Stimulated activated CD8-positive, alpha-beta memory T cell treated with anti-CD3 and anti-CD28 coated beads, Interleukin-7, amount 100 ng/mL, for 24 hours (primary cell): ENCODE results near the gene SETBP1.
A peak's percentile ranks its signal among the peaks of the same experiment; 100 is the strongest.

ENCODE experiments used
- DNase-seq: peaks from one replicate; pipeline ENCODE4 v3.0.0-alpha.2; 2020; ENCODE audit warnings: low read depth

Gene SETBP1

GRCh38 chr18:44817831-44818473 is 137.3 kb downstream of the SETBP1 start:
- DNase-seq: no peak

GRCh38 chr18:44818668-44819403 is 138.1 kb downstream of the SETBP1 start:
- DNase-seq: no peak

- no peak for DNase-seq
Measured at GRCh38 chr18:44819944-44820510, 139.3 kb downstream of the SETBP1 start.

DNA sequence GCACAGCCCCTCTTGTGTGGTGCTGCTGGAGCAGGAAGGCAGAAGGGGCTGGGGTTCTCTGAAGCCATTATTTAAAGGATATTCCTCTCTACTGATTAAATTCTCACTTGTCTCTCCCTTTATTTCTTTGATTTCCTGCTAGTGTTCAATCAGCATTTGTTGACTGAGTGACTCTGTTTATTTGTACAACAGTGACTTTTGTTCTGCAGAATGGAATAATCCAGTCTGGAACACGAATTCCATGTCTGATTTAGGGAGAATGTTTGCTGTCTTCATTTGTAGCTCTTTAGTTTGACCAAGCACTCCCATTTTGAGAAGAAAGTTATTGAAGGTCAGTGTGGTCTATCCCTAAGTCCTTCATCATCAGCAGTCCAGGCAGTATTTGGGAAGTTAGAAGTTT is 141.2 kb downstream of the SETBP1 start:
- no peak for DNase-seq

GRCh38 chr18:44823286-44823685 is 142.6 kb downstream of the SETBP1 start:
- DNase-seq: no peak

GRCh38 chr18:44823782-44824181 is 143.1 kb downstream of the SETBP1 start:
- no peak for DNase-seq

DNA sequence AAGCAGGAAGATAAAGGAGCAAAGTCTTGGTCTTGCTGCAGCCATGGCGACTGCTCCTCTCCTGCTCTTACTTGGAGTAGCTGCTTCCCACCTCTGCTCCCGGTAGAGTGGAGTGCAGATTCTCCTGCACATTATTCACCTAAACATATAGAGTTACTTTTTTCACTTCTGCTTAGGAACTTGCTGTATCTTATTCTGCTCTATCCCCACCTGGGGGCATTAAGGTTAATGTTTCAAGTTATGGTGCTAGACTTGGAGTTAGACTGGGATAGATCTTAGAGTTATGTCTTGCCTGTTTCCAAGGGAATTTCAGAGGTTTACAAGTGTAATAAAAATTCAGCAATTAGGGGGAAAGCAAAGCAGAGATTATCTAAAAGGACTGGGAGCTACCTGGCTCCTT is 144.2 kb downstream of the SETBP1 start:
- DNase-seq: no peak

DNA sequence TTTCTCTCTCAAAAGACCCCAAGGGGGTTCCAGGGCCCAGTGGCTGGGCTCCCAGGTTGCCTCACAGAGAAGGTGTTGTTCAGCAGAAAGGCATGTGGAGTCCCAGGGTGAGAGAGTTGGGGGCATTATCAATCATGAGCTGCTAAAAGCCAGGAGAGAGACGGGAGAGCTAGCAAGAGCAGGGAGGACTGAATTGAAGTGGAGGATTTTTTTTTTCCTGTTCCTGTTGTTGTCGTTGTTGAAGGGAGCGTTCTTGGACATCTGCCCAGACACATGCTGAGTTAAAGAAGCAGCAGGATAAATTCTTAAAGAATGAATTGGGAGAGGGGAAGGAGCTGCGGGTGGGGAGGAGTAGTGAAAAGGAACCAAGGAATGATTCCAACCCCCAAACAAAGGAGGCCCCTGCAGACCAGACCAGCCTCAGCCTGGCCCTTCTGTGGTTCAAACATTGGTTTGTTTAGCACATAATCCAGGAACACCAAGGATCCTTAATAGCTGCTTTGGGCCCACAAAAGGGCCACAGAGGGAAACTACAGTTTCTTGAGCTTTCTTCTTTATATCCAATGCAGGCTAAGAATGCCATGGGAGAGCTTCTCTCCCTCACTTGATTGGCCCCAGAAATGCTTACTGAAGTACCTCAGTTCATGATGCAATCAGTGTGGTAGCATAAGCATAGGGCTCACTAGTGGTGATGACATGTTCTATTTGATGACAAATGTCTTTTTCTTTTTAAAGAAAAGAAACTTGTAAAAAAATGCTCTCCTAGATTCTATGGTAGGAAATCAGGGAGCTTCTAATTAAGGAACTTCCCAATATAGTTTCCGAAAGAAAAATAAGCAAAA is 146.0 kb downstream of the SETBP1 start:
- no peak for DNase-seq

DNA sequence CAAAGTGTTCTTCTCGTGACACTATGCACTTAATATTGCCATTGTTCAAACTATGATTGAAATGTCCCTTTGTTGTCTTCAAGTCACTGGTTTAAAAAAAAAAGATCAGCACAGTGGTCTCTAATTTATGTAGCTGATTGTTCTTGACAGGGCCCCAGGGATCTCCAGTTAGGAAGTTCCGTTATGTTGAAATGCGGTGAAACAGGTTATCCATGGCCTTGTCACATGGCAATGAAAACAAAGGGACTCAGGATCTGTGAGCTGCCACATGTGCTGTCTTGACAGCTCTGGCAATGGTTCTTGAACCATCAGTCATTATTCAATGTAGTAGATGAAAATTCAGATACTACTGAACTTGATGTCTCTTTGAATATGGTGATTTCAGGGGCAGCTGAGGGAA is 147.4 kb downstream of the SETBP1 start:
- no peak for DNase-seq

DNA sequence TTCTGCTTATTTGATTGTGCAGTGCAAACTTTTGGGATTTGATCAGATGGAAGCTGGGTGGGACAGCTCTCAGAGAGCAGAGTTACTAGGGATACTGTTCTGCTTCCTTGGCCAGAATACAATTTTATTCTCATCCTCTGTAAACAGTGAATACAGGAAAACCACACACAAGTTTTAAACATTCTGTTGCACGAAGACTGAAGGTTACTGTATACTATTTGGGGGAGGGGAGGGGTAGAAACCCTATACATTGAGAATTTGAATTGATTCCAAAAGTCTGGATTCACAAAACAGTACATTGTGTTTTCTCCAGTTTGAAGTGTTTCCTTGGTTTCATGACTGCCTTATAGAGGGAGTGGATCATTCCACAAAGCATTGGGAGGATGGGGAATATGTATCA is 149.9 kb downstream of the SETBP1 start:
- DNase-seq: no peak

DNA sequence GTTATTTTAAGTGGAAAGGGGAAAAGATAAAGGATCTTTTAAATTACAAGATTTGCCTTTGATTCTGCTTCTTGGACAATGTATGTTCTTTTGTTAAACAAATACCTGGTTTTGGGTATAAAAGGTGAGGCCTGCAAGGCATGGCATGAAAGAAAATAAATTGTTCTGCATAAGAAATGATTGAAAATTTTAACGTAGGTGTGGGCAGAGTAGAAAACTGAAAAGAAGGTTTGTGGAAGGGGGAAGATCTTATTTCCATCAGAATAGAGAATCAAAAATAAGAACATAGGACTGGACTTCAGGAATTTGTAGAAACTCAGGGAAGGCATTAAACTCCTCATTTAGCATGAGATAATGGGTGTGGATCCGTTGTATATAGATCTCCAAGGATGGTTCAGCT is 153.1 kb downstream of the SETBP1 start:
- DNase-seq: no peak

- no peak for DNase-seq
Measured at GRCh38 chr18:44834867-44835469, 154.3 kb downstream of the SETBP1 start.

DNA sequence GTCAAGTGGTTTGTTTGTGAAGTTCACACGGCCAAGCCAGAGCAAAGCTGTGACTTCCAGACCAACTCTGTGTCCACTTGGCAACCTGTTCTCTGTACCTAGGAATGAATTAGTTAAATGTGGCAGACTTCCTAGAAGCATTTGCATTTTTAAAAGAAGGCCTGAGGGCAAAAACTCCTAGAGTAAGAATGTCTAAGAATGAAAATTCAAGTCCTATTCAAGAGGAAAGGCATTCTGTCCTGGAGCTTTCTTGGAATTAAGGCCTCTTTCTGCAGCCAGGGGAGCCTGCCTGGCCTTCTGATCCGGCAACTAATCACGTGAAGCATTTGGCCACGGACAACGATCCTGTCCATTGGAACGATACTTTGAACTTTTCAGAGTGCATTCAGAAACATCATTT is 155.0 kb downstream of the SETBP1 start:
- DNase-seq: no peak

- DNase-seq: no peak
Measured at GRCh38 chr18:44836263-44836662, 155.6 kb downstream of the SETBP1 start.

- no peak for DNase-seq
Measured at GRCh38 chr18:44837482-44838180, 156.9 kb downstream of the SETBP1 start.

DNA sequence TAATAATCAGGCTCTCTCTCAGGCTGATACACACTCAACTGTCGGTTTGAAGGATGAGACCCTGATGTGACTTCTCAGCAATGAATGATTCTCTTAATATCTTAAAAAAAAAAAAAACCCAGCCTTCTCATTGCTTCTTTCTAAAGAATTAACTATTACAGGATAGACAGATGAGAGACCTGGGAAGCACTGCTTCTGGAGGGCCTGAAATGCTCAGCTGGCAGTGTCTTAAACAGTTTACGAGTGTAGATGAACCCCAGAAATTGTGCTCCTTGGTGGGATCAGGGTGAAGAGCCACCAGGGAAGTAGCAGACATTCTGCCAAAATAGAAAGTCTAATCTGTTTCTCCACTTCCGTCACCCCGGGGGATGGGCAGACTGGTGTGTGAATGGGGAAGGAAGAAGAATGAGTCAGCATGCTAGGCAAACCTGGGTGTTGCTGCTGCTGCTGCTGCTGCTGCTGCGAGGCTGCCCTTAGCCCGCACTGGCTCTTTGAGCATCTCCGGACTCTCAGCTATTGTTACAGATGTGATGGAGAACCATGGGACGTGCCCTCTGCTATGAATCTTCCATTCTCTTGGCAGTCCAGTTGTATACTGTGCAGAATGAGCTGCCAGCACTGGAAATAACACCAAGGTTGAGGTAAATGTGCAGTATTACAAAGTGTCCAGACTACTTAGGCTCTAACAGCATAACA is 158.4 kb downstream of the SETBP1 start:
- peak; percentile 41 for DNase-seq

DNA sequence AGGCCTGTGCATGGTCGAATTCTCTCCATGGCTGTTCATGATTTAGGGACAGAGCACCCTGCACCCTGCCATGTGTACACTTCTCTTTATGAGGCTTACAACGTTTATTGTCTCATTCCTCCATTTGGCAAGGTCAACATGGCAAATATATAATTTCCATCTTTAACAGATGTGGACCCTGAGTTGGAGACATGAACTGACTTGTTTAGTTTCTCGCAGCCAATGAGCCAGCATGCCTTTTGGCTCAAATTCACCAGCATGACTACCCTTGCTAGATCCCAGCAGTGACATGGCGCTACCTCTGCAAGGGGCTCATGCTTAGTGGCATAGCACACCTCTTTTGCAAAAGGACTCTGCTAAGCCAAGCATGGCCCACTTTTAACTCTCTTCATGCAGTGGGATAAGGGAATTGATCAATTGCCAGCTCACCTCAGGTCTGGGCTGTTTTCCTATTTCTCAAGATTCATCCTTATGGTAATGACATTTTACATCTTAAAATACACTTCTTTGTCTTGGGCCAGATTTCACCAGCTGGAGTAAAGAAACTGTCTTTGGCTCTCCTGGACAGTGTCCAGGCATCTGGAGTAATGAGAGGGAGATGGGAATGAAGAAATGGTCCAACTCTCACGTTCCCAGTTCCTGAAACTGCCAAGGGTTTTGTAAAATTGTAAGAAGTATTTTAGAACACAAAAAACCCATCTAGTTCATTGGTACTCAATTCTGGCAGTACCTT is 159.5 kb downstream of the SETBP1 start:
- no peak for DNase-seq

DNA sequence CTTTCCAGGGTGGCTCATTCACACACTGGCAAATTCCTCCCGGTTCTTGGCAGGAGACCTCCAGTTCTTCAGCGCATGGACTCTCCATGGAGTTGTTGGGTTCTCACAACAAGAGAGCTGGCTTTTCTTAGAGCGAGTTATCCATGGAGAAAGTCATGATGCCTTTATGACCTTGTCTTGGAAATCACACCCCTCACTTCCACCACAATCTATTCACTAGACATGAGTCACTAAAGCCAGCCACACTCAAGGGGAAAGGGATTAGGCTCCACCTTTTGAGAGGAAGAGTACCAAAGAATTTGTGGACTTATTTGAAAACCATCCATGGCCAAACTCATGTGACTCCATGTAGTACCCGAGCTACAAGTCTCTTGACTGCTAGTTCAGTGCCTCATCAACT is 160.5 kb downstream of the SETBP1 start:
- DNase-seq: no peak

DNA sequence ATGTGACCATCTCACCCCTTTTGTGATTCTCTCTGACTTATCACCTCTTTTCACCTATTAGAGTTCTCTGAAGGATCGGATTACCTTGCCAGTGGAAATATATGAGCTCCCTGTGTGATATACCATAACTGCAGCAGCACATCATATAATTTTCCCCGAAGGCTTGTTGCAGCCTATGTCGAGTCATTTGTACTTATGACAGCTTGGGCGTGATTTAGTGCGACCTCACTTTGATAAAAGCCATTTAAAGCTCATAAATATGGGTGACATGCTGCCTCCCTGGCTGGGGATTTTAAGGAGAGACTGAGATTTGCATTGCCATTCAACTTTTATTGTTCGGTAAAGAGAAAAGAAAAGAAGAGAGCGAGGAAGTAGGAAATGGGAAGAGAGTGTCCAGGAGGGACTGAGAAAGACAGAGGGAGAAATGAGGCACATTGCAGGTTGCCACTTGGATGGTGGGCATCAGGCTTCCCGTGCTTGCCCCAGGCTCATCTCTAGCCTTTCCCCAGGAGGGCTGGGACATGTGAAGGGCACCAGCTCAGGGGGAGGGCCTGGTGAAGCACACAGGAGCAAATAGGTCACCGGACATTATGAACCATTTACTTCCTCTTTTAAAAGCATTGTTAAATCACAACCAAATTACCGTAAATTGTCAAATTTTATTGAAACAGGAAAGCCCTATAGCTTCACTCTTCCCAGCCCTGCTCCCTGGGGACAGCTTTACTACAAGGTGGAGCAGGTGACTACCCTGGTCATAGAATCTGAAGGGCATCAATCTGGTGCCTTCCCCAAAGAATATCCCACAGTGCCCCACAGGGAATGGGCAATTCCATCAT is 161.3 kb downstream of the SETBP1 start:
- DNase-seq: no peak
